Omental fat pad (tissue), 4 donors: ENCODE results near the gene AUTS2. TPM values are rescaled to one million over a fixed set of nuclear protein-coding genes. Genes with fewer than 3 reads are reported as not detected.
"Not testable (repeated sequence)": the region's sequence is repeated elsewhere in the genome, so short reads cannot be mapped to it uniquely, and the experiment has no call there.

Source experiments
- ATAC-seq: fragments of 150-250 bp; one replicate; pipeline ENCODE4 v1.9.1; 2016; ENCODE audit warnings: mild to moderate bottlenecking, moderate library complexity; ENCODE audit not compliant: low FRiP score
- DNase-seq: peaks from one replicate; pipeline ENCODE4 v3.0.0-alpha.2; 2019; ENCODE audit warnings: low spot score
- total RNA-seq, 4 donors: library from RNA; depleted of rRNA; stranded (reverse); fragments of >200 nt; gene quantifications; one replicate each; pipeline ENCODE4 v1.1.0, GENCODE V29; 2016
- TF ChIP-seq, protein P1 (sequence below), 3 donors: fragments of 450-650 bp; IDR thresholded peaks; one replicate each; pipeline ENCODE4 v1.5.1; 2016 to 2017; ENCODE audit warnings: antibody characterized with exemption in 3 of 3, mild to moderate bottlenecking in 3 of 3, moderate library complexity in 2 of 3

AUTS2 gene
- total RNA-seq, 4 donors from 2014 or later, result 13.2 to 27.0 (median 21.2) TPM

DNA sequence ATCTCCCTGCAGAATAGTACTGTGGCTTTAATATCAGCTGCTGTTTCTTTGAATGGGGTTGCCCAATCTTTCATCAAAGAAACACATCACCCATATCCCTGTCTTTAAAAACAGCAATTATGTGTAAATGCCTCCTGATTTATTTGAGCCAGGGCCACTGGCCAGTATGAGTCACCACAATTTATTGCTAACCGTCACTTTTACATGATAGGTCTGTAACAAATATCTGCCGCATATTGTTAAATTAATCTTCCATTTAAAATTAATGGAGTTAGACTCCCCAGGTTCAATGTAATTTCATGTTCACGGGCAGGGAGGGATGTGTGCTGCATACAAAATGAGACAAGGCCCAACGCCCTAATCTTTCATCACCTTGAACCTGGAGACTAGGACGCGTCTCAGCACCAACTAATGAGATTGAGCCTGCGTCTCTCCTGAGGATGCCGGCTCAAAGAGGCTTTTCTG is 673.4 kb downstream of the AUTS2 start:
- ATAC-seq, result peak; percentile 57
- DNase-seq, result no peak

DNA sequence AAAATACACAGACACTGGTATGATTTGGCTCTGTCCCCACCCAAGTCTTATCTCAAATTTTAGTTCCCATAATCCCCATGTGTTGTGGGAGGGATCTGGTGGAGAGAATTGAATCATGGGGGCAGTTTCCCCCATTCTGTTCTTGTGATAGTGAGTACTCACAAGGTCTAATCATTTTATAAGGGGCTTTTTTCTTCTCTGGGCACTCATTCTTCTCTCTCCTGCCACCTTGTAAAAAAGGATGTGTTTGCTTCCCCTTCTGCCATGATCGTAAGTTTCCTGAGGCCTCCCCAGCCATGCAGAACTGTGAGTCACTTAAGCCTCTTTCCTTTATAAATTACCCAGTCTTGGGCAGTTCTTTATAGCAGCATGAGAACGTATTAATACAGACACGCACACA is 677.3 kb downstream of the AUTS2 start:
- not testable (repeated sequence) for DNase-seq, ATAC-seq

More for the DNA sequence above, 673.4 kb downstream of the AUTS2 start:
- TF ChIP-seq, protein P1, sequence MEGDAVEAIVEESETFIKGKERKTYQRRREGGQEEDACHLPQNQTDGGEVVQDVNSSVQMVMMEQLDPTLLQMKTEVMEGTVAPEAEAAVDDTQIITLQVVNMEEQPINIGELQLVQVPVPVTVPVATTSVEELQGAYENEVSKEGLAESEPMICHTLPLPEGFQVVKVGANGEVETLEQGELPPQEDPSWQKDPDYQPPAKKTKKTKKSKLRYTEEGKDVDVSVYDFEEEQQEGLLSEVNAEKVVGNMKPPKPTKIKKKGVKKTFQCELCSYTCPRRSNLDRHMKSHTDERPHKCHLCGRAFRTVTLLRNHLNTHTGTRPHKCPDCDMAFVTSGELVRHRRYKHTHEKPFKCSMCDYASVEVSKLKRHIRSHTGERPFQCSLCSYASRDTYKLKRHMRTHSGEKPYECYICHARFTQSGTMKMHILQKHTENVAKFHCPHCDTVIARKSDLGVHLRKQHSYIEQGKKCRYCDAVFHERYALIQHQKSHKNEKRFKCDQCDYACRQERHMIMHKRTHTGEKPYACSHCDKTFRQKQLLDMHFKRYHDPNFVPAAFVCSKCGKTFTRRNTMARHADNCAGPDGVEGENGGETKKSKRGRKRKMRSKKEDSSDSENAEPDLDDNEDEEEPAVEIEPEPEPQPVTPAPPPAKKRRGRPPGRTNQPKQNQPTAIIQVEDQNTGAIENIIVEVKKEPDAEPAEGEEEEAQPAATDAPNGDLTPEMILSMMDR (IDR thresholded peaks at IDR 0.05), result no peak

DNA sequence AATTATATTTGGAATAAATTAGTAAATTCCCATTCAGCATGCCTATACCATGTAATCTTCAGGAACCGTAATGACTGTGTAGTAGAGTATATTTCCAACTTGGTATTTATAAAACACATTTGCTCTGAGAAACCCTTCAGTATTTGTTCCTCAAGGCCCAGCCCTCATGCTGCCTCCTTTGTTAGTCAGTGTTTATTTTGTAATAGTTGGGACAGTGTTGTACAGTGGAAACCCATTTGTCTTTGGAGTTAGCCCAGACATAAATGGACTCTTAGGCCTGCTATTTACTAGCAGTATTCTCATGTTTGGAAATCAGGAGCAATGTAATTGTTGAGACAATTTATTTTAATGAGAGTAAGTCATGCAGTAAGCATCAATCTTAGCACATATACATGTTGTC is 686.9 kb downstream of the AUTS2 start:
- no peak for DNase-seq
- TF ChIP-seq, protein P1 (IDR thresholded peaks at IDR 0.05), result no peak
- no peak for ATAC-seq

DNA sequence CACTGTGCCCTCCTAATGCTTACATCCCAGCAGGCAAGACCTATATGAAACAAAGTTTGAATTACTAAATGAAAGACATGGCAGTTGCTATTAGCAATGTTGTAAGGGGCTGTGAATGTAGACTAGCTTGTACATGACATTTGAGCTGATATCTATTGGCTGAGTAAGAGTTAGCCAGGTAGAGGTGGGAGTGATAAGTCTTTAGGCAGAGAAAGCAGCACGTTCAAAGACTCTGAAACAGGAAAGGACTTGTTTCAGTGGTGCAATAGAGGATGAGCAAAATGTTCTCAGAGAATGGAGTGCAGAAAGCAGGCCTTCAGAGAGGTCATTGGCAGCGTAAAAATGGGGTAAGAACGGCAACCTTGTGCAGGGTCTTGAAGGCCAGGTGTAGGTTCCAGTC is 687.6 kb downstream of the AUTS2 start:
- no peak for ATAC-seq
- DNase-seq, result no peak
- TF ChIP-seq, protein P1 (IDR thresholded peaks at IDR 0.05), result no peak

DNA sequence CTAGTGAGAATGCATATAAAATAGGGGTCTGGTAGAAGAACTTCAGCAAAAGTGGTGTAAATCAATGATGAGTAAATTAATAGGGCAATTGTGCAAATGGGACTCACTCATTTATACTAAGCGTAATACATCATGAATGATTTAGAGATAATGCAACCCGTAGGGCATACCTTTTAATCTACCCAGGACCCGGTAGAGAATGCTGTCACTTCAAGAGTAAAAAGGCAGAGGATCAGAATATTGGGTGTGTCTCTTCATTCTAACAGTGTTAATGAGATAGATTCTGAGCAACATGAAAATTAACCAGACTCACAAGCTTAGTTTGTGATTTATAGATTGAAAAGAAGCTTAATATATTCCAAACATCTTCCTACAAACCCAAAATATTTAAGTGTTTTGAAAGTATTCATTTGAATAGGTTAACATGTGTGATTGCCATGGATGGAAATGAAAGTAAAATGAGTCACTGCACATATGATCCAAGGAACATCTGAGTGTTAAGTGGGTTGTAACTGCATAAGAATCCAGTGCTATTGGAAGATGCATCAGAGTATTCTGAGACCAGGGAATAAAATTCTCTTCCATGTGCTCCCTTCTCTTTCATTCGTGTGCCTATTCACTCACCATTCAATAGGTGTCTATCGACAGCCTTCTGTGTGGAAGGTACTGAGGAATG is 690.6 kb downstream of the AUTS2 start:
- peak; percentile 59 for ATAC-seq
- TF ChIP-seq, protein P1 (IDR thresholded peaks at IDR 0.05), result no peak
- DNase-seq, result no peak

DNA sequence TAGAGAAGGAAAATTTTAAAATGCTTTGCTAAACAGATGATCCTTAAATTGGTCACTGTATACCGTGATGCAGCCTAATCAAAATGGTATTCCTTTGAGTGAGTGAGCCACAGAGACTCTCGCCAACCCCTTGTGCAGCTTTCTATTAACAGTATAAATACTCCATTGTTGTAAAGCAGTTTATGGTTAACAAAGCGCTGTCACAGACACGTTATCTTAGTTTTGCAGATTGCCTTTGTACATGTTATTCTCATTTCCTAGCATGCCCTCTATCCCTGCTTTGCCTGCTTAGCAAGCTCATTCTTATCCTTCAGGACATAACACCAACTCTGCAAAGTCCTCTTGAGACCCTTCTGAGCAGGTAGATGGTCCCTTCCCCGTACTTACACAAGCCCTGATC is 694.4 kb downstream of the AUTS2 start:
- no peak for ATAC-seq
- DNase-seq, result no peak
- TF ChIP-seq, protein P1 (IDR thresholded peaks at IDR 0.05), result no peak

DNA sequence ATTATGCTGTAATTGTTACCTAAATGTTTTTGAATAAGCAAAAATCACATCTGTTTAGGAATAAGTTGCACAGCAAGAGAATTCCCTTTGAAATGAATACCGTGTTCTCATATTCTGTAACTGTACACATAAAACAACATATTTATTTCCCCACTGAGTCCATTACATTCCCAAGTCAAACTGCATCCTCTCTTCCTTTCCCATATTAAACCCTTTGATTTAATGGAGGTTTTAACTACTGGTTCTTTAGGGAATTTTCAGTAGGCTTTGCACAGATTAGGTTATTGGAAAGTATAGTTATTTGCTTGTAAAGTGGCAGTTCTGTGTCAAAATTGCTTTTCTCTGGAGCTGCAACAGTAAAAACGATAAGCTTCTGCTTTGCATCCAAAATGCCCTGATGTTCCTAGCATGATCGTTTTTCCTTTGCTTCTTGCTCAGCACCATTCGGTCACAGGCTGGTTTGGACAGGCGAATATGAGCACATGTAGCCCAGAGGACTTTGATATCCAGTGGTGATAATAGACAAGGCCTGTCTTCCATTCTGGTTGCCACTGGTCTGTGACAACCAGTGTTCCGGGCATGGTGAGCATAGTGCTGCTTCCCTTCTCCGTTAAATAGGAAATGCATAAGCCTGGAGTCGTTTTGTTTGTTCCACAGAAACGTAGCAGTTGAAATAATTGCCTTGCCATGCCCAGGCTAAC is 696.1 kb downstream of the AUTS2 start:
- ATAC-seq, result no peak

More for the DNA sequence above, 696.1 kb downstream of the AUTS2 start:
- TF ChIP-seq, protein P1 (IDR thresholded peaks at IDR 0.05), result no peak
- DNase-seq, result no peak
